GM19455 (cell line): Measurements from ENCODE around the gene MAG.

Source experiments
- ATAC-seq: cut with Tn5 transposase; IDR thresholded peaks from one replicate; pipeline ENCODE4 v1.9.1; 2021; ENCODE audit not compliant: unreplicated experiment

Gene MAG

DNA sequence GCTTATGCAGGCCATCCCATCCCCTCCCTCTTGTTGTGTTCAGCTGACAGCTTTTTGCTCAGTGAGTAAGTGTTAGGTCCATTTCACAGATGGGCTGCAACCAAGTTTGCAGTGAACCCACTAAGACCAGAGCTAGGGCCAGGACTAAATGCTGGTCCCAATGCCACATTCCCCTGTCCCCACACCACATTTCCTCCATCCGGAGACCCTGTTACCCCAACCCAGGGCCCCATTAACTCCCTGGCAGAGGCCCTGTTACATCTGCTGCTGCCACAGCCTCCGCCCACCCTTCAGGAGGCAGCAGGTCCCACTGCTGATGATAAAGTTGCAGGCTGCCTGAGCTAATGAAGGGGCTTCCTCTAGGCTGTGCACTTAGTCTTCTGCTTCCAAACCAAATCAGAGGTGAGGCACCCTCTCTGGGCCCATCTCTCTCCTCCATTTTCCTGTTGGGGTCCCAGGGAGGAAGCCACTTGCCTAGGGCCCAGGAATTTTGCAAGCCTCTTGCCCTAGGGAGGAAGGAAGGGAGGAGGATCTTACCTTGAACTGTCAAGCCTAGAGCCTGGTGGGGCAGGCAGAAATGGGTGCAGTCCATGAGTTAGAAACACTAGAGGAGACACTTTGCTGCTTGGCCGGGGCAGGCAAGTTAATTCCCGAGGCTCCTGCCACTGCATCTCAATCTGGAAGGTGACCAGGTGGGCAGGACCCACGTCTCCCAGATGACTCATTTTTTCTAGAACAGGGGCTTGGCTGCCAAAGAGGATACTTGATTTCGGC is 26.6 kb upstream of the MAG start:
- no peak for ATAC-seq

GRCh38 chr19:35265900-35266519 is 26.0 kb upstream of the MAG start:
- no peak for ATAC-seq

DNA sequence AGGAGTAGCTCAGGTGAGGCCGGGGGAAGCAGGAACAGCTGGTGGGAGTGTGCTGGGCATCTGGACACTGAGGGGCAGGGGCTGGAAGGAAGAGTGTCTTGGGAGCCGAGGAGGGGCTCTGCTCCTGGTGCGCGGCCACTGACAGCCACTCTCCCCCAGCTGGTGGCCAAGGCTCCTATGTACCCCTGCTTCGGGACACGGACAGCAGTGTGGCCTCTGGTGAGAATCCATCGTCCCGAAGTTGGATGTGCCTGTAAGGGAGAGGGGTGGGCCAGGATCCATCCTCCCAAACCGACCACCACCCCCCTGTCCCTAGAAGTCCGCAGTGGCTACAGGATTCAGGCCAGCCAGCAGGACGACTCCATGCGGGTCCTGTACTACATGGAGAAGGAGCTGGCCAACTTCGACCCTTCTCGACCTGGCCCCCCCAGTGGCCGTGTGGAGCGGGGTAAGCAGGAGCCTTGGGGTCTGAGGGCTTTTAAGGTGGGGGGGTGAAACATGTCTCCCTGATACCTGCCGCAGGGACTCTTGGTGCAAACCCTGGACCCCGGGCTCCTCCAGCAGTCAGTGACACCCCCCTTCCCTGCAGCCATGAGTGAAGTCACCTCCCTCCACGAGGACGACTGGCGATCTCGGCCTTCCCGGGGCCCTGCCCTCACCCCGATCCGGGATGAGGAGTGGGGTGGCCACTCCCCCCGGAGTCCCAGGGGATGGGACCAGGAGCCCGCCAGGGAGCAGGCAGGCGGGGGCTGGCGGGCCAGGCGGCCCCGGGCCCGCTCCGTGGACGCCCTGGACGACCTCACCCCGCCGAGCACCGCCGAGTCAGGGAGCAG is 25.2 kb upstream of the MAG start:
- no peak for ATAC-seq

DNA sequence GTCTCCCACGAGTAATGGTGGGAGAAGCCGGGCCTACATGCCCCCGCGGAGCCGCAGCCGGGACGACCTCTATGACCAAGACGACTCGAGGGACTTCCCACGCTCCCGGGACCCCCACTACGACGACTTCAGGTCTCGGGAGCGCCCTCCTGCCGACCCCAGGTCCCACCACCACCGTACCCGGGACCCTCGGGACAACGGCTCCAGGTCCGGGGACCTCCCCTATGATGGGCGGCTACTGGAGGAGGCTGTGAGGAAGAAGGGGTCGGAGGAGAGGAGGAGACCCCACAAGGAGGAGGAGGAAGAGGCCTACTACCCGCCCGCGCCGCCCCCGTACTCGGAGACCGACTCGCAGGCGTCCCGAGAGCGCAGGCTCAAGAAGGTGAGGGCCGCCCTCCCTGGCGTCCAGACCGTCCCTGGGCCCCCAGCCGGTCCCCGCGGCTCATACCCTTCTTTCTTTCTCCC is 24.6 kb upstream of the MAG start:
- ATAC-seq: no peak

GRCh38 chr19:35267818-35268535 is 24.0 kb upstream of the MAG start:
- ATAC-seq: peak; percentile 39

DNA sequence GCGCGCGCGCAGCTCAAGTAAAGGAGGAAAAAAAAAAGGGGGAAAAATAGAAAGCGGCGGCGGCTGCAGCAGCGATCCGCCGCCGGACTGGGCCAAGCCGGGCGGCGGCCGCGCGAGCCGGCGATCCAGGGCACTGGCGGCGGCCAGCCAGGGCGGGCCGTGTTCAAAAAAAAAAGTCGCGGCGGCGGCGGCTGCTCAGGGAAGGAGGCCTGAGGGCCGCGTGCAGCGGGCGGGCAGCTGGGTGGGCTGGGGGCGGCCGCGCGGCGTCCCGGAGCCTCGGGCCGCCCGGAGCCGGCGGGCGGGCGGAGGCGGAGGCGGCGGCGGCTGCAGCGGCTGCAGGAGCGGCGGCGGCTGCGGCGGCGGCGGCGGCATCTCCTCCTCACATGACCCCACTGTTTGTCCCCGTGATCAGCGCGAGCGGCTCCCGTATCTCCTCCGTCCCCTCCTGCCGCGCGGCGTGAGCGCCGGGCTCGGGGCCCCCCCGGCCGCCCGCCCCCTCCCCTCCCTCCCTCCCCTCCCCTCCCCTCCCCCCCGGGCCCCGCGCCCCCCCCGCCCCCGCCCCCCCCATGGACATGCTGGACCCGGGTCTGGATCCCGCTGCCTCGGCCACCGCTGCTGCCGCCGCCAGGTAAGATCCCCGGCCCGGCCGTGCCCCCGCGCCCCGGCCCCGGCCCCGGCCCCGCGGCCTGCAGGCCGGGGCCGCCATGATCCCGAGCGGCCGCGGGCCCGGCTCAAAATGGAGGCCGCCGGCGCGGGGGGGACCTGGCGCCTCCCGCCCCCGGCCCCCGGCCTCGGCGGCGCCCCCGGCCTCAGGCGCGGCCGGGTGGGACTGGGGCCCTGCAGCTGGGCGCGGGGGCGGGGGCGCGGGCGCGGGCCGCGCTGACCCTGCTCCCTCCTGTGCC is 23.2 kb upstream of the MAG start, which contains the start of gene USF2:
USF2 (plus strand) TSS at position 427 of the 902 bp plus-strand sequence; CDS start at position 567, 140 bp downstream.
- ATAC-seq: peak; percentile 20

DNA sequence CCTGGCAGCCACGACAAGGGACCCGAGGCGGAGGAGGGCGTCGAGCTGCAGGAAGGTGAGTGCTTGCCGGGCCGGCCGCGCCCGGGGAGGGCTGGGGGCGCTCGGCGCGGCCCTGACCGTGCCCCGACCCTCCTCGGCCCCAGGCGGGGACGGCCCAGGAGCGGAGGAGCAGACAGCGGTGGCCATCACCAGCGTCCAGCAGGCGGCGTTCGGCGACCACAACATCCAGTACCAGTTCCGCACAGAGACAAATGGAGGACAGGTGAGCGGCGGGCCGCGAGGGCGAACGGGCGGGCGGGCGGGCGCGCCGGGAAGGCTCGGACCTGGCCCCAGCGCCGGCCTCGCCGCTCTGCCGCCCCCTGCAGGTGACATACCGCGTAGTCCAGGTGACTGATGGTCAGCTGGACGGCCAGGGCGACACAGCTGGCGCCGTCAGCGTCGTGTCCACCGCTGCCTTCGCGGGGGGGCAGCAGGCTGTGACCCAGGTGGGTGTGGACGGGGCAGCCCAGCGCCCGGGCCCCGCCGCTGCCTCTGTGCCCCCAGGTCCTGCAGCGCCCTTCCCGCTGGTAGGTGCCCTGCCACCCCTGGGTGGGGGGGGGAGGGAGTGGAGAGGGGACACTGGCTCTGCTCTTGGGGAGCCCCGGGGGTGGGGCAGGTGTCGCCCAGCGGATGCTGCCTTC is 22.4 kb upstream of the MAG start:
- ATAC-seq: peak; percentile 41

- ATAC-seq: no peak
These were observed 21.6 kb upstream of the MAG start for GRCh38 chr19:35270381-35270811.

DNA sequence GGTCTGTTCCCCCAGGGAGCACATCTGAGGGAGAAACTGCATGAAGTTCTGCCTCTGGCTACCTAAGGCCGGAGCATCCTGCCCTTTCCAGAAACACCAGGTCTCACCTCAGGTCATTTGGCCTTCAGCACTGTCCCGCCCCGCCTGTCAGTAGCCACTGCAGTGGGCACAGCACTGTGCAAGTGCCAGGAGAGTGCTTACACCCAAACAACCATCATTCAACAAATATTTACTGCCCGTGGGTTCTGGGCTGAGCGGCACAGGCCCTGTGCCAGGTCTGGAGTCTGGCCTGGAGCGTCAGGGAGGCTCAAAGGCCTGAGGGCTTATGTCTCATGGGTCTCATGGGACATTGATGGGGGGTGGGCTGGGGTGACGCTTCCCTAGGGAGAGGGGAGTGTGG is 20.4 kb upstream of the MAG start:
- ATAC-seq: no peak

DNA sequence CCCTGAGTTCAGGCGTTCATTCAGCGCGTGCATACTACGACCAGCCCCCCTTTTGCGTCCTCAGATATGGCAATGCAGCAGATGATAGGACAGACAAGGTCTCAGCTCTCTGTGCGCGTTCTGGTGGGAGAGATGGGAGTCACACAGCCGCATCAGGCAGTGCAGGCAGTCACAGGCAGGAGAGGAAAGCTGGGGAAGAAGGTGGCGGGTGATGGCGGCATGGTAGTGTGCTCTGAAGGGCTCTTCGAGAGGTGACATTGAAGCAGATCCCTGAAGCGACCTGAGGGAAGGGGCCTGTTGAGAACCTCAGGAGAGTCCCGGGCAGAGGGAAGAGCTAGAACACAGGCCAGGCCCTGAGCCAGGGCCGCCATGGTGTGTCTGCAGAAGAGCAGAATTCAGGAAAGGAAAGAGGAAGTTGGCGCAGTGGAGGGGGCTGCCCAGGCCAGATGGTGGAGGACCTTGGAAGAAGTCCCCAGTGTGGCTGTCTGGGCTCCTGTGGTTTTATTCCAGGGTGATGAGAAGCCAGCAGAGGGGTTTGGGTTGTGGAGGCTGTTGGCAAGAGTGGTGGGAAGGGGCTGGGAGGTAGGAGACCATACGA is 19.7 kb upstream of the MAG start:
- ATAC-seq: no peak

DNA sequence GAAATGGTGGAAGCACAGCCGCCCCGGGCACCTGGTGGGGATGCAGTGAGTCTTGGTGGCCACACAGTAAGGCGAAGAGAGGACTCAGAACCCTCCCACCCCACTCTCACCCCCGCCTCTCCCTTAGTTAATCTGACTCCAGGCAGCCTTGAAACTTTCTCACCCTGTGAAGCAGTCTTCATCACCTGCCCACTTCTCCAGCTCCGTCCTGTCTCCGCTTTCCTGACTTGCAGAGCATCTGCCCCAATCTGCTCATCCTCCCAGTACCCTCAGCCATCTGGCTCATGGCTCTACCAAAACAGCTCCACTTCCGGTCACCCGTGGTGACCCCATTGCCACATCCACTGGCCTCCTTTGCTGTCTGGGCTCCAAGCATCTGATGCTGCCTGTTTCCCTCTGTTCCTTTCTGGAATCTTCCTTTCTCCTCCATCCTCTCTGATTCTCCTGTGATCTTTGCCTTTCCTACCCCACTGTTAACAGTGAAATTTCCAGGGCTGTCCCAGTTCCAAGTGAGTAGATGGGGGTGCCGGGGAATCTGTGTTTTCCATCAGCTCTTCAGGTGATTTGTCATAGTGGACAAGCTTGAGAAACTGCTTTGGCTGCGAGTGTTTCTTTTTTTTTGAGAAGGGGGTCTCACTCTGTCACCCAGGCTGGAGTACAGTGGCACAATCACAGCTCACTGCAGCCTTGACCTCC is 18.9 kb upstream of the MAG start:
- no peak for ATAC-seq

GRCh38 chr19:35273686-35274259 is 18.2 kb upstream of the MAG start:
- ATAC-seq: no peak

- no peak for ATAC-seq
These were observed 17.6 kb upstream of the MAG start for GRCh38 chr19:35274323-35274722.

- no peak for ATAC-seq
These were observed 15.2 kb upstream of the MAG start for GRCh38 chr19:35276706-35277281.

DNA sequence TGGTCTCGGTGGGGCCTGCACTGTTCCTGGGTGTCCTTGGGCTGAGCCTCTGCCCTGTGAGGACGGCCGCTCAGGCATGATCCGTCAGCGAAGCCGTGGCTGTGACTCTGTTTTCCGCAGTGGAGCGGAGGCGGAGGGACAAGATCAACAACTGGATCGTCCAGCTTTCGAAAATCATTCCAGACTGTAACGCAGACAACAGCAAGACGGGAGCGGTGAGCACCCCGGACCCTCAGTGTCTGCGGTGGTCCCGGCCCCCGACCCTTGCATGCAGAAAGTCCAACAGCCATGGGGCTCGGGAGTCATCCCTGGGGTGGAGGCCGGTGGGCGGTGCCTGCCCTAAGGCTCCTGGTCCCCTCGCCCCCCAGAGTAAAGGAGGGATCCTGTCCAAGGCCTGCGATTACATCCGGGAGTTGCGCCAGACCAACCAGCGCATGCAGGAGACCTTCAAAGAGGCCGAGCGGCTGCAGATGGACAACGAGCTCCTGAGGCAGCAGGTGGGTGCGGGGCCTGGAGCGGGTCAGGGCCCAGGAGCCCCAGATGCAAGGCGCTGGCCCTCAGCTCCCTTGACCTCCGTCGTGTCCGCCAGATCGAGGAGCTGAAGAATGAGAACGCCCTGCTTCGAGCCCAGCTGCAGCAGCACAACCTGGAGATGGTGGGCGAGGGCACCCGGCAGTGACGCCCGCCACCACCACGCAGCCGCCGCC is 13.2 kb upstream of the MAG start:
- no peak for ATAC-seq

DNA sequence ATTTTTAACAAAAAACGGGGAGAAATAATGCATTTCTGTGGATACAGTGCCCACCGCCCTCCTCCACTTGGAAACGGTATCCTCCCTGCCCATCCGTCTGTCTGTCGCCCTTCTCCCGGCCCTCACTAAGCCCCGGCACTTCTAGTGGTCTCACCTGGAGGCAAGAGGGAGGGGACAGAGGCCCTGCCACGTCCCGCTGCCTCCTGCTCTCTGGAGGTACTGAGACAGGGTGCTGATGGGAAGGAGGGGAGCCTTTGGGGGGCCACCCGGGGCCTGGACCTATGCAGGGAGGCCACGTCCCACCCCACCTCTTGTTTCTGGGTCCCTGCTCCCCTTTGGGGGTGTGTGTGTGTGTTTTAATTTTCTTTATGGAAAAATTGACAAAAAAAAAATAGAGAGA is 12.6 kb upstream of the MAG start:
- no peak for ATAC-seq
